CD4-positive, alpha-beta T cell (primary cell): Measurements from ENCODE around the gene GADD45B. TPM values are rescaled to one million over a fixed set of nuclear protein-coding genes. Genes with fewer than 3 reads are reported as not detected.

Experiments used
- ATAC-seq: fragments of 200-7000 bp; cut with Tn5 transposase; one replicate; pipeline ENCODE4 v1.10.0; 2022; ENCODE audit warnings: mild to moderate bottlenecking; ENCODE audit not compliant: poor library complexity
- CTCF ChIA-PET: fragments of 350-600 bp; sonication (Branson Sonifier 250); formaldehyde crosslinking; loops from one replicate; lab custom pipeline; 2021; ENCODE audit warnings: antibody characterized with exemption, inconsistent platforms; lab: Charles Lee
- POLR2A ChIA-PET: fragments of 350-600 bp; sonication (Branson Sonifier 250); formaldehyde crosslinking; loops from one replicate; lab custom pipeline; 2021; ENCODE audit warnings: antibody characterized with exemption, inconsistent platforms; lab: Charles Lee
- DNase-seq, 14 experiments: peaks; one replicate each; pipeline ENCODE4 v3.0.0-alpha.2; 2013 to 2020; ENCODE audit warnings: mixed read lengths in 2 of 14
- H3K27ac ChIP-seq, 2 donors: one replicate each; pipeline versions ENCODE4 v1.5.1 to v1.7.0; 2013; ENCODE audit warnings: low read length in 2 of 2, low read depth in 1 of 2, mild to moderate bottlenecking in 1 of 2
- H3K27me3 ChIP-seq, 2 experiments: 1 replicate in 1 of 2; 2 replicates in 1 of 2; pipeline versions ENCODE4 v1.6.1 to v1.7.0; 2013; ENCODE audit warnings: low read length in 2 of 2, control low read depth in 1 of 2, mild to moderate bottlenecking in 1 of 2, moderate library complexity in 1 of 2; ENCODE audit not compliant: insufficient read depth in 2 of 2, control insufficient read depth in 1 of 2
- H3K36me3 ChIP-seq: one replicate; pipeline ENCODE4 v1.6.1; 2013; ENCODE audit warnings: low read length, control low read depth; ENCODE audit not compliant: insufficient read depth
- H3K4me1 ChIP-seq: one replicate; pipeline ENCODE4 v1.6.1; 2013; ENCODE audit warnings: low read length, control low read depth; ENCODE audit not compliant: insufficient read depth
- H3K4me3 ChIP-seq: one replicate; pipeline ENCODE4 v1.5.1; 2013; ENCODE audit warnings: mild to moderate bottlenecking, low read length, moderate library complexity
- H3K9me3 ChIP-seq, 2 experiments: 1 replicate in 1 of 2; 2 replicates in 1 of 2; pipeline versions ENCODE4 v1.6.1 to v1.7.0; 2013; ENCODE audit warnings: low read length in 2 of 2, mild to moderate bottlenecking in 2 of 2, control low read depth in 1 of 2, moderate library complexity in 1 of 2; ENCODE audit not compliant: control insufficient read depth in 1 of 2, insufficient read depth in 1 of 2
- H3K27ac Mint-ChIP-seq: one replicate; pipeline ENCODE4 v1.8.0; 2020; ENCODE audit warnings: mixed read lengths
- H3K27me3 Mint-ChIP-seq: one replicate; pipeline ENCODE4 v1.8.0; 2021; ENCODE audit warnings: mixed read lengths
- H3K36me3 Mint-ChIP-seq: one replicate; pipeline ENCODE4 v1.8.0; 2021; ENCODE audit warnings: low read depth, mixed read lengths
- H3K4me1 Mint-ChIP-seq: one replicate; pipeline ENCODE4 v1.8.0; 2021; ENCODE audit warnings: low read depth, mixed read lengths
- H3K4me3 Mint-ChIP-seq: one replicate; pipeline ENCODE4 v1.8.0; 2020; ENCODE audit warnings: mild to moderate bottlenecking, mixed read lengths
- H3K9me3 Mint-ChIP-seq: one replicate; pipeline ENCODE4 v1.8.0; 2020; ENCODE audit warnings: mixed read lengths
- CTCF ChIP-seq: fragments of 200-600 bp; IDR thresholded peaks from one replicate; pipeline ENCODE4 v1.8.0; 2022; ENCODE audit warnings: antibody characterized with exemption, mild to moderate bottlenecking
- intact Hi-C, 2 experiments: fragments of 100-400 bp; cut with DNase I in 1 of 2; cut with micrococcal nuclease in 1 of 2; formaldehyde crosslinking; loops; one replicate each; pipeline versions ENCODE4 v1.15.1 to v1.9.0; 2023 to 2025; cut with DNase I, micrococcal nuclease
- total RNA-seq, 174 experiments: library from RNA in 2 of 174; stranded (reverse) in 2 of 174; gene quantifications; one replicate each; pipeline ENCODE4 v1.2.3 and lab custom pipeline; 2021 to 2026

GADD45B gene
- total RNA-seq, 2 experiments from 2014 or later: 284 to 285 TPM

GRCh38 chr19:2434721-2435265 lies 41.1 kb upstream of the GADD45B start:
- H3K27ac Mint-ChIP-seq: no peak overlapping the region
- no peak overlapping the region for H3K4me3 Mint-ChIP-seq
- ATAC-seq: no peak
- intact Hi-C loops: no loop called here
- no peaks in the 10 kb centered on the region for H3K27me3 ChIP-seq
- peaks cover 35% of the 10 kb centered on the region for H3K36me3 ChIP-seq
- H3K36me3 Mint-ChIP-seq: peaks cover 13% of the 10 kb centered on the region
- no peak overlapping the region for H3K27ac ChIP-seq
- H3K4me1 Mint-ChIP-seq: no peaks in the 10 kb centered on the region
- H3K9me3 Mint-ChIP-seq: no peaks in the 10 kb centered on the region
- H3K4me1 ChIP-seq: no peaks in the 10 kb centered on the region
- TF ChIP-seq CTCF: no peak
- CTCF ChIA-PET: interaction anchor here (0.6 kb wide), 1 partner anchor 37 kb away, joined by 3 read pairs; no protein-coding TSS in a partner anchor
- POLR2A ChIA-PET: no interaction called here
- no peaks in the 10 kb centered on the region for H3K27me3 Mint-ChIP-seq
- H3K4me3 ChIP-seq: no peak overlapping the region
- DNase-seq: peak in 1 of 14 experiments; percentile 29
- no peaks in the 10 kb centered on the region for H3K9me3 ChIP-seq

- Mint-ChIP-seq H3K36me3 (peaks cover 13% of the 10 kb centered on the region), H3K9me3 (no peaks in the 10 kb centered on the region), H3K27ac (no peak overlapping the region), H3K4me3 (no peak overlapping the region), H3K4me1 (no peaks in the 10 kb centered on the region), H3K27me3 (no peaks in the 10 kb centered on the region)
- no peaks in the 10 kb centered on the region for H3K27me3 ChIP-seq
- no peak overlapping the region for H3K4me3 ChIP-seq
- no peak overlapping the region for H3K27ac ChIP-seq
- DNase-seq: peak in 1 of 14 experiments; percentile 16
- POLR2A ChIA-PET: no interaction called here
- peaks cover 29% of the 10 kb centered on the region for H3K36me3 ChIP-seq
- H3K9me3 ChIP-seq: no peaks in the 10 kb centered on the region
- no peak for ATAC-seq
- CTCF ChIA-PET: no interaction called here
- H3K4me1 ChIP-seq: no peaks in the 10 kb centered on the region
- TF ChIP-seq CTCF: no peak
- intact Hi-C loops: no loop called here
Measured at GRCh38 chr19:2436384-2436783, 39.5 kb upstream of the GADD45B start.

- TF ChIP-seq CTCF: no peak
- Histone ChIP-seq H3K27me3 (no peaks in the 10 kb centered on the region), H3K4me1 (no peaks in the 10 kb centered on the region), H3K4me3 (no peak overlapping the region), H3K36me3 (peaks cover 31% of the 10 kb centered on the region), H3K27ac (no peak overlapping the region), H3K9me3 (no peaks in the 10 kb centered on the region)
- Mint-ChIP-seq H3K4me1 (no peaks in the 10 kb centered on the region), H3K9me3 (no peaks in the 10 kb centered on the region), H3K27me3 (no peaks in the 10 kb centered on the region), H3K36me3 (peaks cover 13% of the 10 kb centered on the region), H3K4me3 (no peak overlapping the region), H3K27ac (no peak overlapping the region)
- DNase-seq: peak in 1 of 14 experiments; percentile 18
- intact Hi-C loops: no loop called here
- ChIA-PET CTCF (no interaction called here), POLR2A (no interaction called here)
- no peak for ATAC-seq
Measured at GRCh38 chr19:2436926-2437325, 39.0 kb upstream of the GADD45B start.
